H54 (cell line): ENCODE measurements around the gene KLHL29.

Experiments used
- DNase-seq: peaks from one replicate; pipeline ENCODE4 v3.0.0; 2011; ENCODE audit warnings: low spot score, mixed read lengths; ENCODE audit not compliant: insufficient read length
- FAIRE-seq: peaks from 3 replicates; lab custom pipeline; 2011; peaks lifted over from hg19 to GRCh38; lab: Jason Lieb, UNC
- POLR2A ChIP-seq: IDR thresholded peaks from 2 replicates; pipeline ENCODE4 v1.6.1; 2011; ENCODE audit warnings: low read depth, mild to moderate bottlenecking, low read length

KLHL29 gene

DNA sequence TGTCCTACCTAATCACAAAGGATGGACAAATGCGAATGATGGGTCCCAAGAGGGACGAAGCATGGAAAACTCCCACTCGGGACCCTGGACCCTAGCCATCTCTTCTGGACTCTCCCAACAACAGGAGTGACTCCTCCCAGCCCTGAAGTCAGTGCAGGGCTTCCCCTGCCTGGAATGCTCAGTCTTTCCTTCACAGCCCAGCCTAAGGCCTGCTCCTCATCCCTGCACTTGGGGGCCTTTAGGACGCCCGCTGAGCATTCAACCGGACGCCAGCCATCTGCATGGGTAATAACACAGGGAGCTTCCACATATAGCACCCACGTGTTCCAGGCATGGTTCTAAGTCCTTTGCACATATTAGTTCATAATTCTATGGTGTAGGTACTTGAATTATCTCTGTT is 237.5 kb downstream of the KLHL29 start:
- FAIRE-seq = no peak
- no peak for TF ChIP-seq POLR2A
- DNase-seq = no peak

GRCh38 chr2:23622966-23623675 is 238.1 kb downstream of the KLHL29 start:
- FAIRE-seq (no peak), DNase-seq (no peak)
- no peak for TF ChIP-seq POLR2A

GRCh38 chr2:23624378-23624777 is 239.4 kb downstream of the KLHL29 start:
- TF ChIP-seq POLR2A = no peak
- DNase-seq = peak; percentile 35
- FAIRE-seq = no peak

- FAIRE-seq (no peak), DNase-seq (no peak)
- TF ChIP-seq POLR2A = no peak
These were observed 239.9 kb downstream of the KLHL29 start for GRCh38 chr2:23624915-23625314.

- no peak for TF ChIP-seq POLR2A
- FAIRE-seq (no peak), DNase-seq (no peak)
These were observed 240.7 kb downstream of the KLHL29 start for GRCh38 chr2:23625726-23626125.

- FAIRE-seq = no peak
- DNase-seq = no peak
- TF ChIP-seq POLR2A = no peak
These were observed 241.8 kb downstream of the KLHL29 start for GRCh38 chr2:23626701-23627230.

- no peak for FAIRE-seq
These were observed 242.4 kb downstream of the KLHL29 start for GRCh38 chr2:23627236-23628009.

DNA sequence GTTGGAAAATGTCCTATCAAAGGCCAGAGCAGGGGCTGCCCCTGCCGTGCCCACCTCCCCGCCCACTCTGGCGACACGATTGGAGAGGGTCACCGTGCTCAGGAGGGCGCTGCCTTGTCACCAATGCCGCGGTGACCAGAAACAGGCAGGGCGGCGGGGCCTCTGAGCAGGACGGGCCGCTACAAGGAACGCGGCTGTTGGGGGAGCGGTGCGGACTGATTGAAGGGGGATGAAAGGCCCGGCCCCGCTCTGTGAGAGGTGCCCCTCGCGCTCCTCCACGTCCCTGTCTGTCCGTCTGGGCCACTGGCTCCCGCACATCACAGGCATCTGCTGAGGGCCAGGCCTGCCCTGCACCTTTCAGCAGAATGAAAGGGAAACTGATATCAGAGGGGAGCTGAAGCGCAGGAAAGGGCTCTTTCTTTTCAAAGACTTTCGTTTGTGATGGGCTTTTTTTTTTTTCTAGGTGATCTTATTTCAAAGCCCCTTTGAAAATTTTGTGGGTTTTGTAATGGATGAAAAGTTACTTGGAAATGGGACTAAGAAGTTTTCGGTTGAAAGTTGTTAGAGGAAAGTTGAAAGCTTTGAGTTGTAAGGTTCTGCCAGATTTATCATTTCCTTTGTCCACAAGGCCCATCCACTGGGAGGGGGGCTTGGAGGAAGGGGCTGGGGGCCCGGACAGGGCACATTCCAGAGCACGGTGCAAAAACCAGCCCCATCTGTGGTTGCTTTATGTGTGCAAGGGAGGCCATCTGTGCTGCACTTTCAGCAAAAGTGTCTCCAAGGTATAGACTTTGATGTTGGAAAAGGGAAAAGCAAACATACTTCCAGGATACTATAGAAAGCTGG is 244.2 kb downstream of the KLHL29 start:
- FAIRE-seq (no peak), DNase-seq (no peak)
- no peak for TF ChIP-seq POLR2A

More at GRCh38 chr2:23627236-23628009, 242.4 kb downstream of the KLHL29 start:
- TF ChIP-seq POLR2A = no peak
- no peak for DNase-seq

DNA sequence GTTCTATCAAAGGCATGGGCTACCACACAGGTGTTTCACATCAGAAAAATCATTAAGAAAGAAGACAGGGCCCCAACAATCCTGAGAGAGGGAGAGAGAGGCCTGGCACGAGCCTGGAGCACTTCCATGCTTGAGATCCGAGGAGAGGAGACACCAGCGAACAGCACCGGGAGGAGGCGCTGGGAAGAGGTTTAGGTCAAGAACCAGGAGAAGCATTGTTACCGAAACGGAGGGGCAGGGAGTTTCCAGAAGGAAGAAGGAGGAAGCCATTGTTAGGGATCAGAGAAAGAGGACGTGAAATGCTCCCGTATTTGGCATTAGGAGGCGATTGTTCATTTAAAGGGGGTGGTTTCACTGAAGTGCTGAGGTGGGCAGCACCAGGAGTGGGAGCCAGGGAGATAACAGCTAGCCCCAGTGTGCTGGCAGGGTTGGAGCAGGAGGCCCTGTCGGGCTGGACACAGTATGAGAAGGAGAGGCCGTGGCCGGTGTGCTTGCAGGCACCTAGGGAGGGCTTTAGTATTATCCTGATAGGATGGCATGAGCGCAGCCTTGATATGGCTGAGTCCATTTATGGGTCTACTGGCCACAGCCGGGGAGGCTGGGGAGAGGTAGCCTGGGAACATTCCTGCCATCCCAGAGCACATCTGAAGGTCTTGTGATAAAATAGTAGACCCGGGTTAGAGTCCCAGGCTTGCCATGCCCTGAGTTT is 244.9 kb downstream of the KLHL29 start:
- FAIRE-seq = no peak
- no peak for TF ChIP-seq POLR2A
- DNase-seq = no peak

GRCh38 chr2:23630961-23631360 is 246.0 kb downstream of the KLHL29 start:
- DNase-seq (no peak), FAIRE-seq (no peak)
- no peak for TF ChIP-seq POLR2A

DNA sequence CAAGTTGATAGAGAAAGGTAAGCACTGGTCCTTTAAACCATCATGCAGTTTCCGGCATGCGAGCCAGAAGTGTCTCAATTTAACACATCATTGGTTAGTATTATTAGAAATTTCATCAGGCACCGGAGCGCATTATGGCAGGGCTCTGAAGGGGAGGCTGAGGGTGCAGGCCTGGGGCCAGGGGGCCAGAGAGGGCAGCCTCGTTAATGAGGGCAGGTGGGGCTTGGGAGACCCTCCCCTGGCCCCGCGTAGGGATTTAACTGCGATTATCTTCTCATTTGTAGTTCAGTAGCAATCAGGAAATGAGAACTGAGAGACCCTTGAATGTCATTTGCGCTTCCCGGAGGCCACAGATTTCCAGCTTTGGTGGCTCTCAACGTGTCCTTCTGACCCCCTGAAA is 246.4 kb downstream of the KLHL29 start:
- FAIRE-seq = no peak
- DNase-seq = no peak
- TF ChIP-seq POLR2A = no peak

- DNase-seq (no peak), FAIRE-seq (no peak)
- no peak for TF ChIP-seq POLR2A
These were observed 247.4 kb downstream of the KLHL29 start for GRCh38 chr2:23632386-23632785.

DNA sequence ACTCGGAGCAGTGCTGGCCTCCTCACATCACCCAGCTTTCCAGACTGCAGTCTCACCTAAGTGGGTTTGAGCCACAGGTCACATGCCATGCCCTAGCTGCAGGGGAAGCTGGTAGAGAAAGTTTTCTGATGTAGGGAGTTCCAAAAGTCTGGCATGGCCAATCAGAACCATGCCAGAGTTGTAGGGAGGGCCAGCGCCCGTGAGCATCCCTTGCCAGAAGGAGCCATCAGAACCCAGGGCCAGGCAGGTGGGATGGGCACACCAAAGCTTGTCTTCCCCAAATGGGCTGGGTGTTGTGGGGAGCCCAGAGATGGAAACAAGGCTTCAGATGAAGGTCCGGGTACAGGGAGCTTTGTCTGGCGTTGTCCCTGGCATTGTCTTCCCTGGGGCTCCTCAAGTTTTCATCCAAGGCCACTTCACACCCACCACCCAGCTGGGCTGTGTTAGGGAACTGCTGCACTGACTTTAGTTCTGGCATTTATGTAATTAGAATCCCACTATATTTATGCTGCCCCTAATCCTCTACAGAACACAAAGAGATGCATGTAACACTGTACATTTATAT is 247.9 kb downstream of the KLHL29 start:
- no peak for TF ChIP-seq POLR2A
- no peak for DNase-seq
- FAIRE-seq = no peak
